ENCODE data around the gene ATP8A1. TPM values are rescaled to one million over a fixed set of nuclear protein-coding genes. Genes with fewer than 3 reads are reported as not detected.

Gene ATP8A1
- total and polyA plus RNA-seq, 10 donors, result 14.4 to 87.0 (median 42.1) TPM

DNA sequence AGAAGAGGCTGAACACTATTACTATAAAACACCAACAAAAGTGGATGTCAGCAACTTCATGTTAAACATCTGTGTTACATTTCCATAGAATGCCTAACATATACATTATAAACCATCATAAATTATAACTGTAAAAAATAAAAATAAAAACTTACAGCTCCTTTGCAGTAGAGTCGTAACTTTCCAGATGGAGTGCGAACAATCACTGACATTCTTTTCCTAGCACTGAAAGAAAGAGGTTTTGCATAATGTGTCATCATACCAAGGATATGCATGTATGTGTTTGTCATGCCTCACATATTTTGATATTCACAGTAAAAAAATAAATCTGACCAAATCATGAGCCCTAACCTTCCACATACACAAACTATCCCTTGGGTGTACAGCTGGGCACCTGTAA, 113.1 kb downstream of the ATP8A1 start:
- H3K4me3 ChIP-seq, result no peak overlapping the region
- intact Hi-C loops (cut with DNase I; ENCODE audit: low total_unique reads), result no loop called here
- no peak for DNase-seq
- peaks cover 0 to 4% (median 0%) of the 10 kb centered on the region in 8 donors for H3K9me3 ChIP-seq
- TF ChIP-seq POLR2A (IDR thresholded peaks at IDR 0.05), result no peak
- no peak for TF ChIP-seq POLR2AphosphoS5 (IDR thresholded peaks at IDR 0.05)
- TF ChIP-seq, protein P1, sequence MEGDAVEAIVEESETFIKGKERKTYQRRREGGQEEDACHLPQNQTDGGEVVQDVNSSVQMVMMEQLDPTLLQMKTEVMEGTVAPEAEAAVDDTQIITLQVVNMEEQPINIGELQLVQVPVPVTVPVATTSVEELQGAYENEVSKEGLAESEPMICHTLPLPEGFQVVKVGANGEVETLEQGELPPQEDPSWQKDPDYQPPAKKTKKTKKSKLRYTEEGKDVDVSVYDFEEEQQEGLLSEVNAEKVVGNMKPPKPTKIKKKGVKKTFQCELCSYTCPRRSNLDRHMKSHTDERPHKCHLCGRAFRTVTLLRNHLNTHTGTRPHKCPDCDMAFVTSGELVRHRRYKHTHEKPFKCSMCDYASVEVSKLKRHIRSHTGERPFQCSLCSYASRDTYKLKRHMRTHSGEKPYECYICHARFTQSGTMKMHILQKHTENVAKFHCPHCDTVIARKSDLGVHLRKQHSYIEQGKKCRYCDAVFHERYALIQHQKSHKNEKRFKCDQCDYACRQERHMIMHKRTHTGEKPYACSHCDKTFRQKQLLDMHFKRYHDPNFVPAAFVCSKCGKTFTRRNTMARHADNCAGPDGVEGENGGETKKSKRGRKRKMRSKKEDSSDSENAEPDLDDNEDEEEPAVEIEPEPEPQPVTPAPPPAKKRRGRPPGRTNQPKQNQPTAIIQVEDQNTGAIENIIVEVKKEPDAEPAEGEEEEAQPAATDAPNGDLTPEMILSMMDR (IDR thresholded peaks at IDR 0.05 in 8 of 11, conservative IDR thresholded peaks at IDR 0.05 in 3 of 11), result no peak
- H3K4me1 ChIP-seq, result no peaks in the 10 kb centered on the region
- peaks cover 0 to 89% (median 10%) of the 10 kb centered on the region in 6 donors for H3K36me3 ChIP-seq
- no peaks in the 10 kb centered on the region for H3K27me3 ChIP-seq (replicated peaks in 1 of 7)
- no peak overlapping the region for H3K27ac ChIP-seq
- 95 to 99% (median 95%) methylated on average over 2 of the region's 2 CpGs for WGBS, 5 donors

DNA sequence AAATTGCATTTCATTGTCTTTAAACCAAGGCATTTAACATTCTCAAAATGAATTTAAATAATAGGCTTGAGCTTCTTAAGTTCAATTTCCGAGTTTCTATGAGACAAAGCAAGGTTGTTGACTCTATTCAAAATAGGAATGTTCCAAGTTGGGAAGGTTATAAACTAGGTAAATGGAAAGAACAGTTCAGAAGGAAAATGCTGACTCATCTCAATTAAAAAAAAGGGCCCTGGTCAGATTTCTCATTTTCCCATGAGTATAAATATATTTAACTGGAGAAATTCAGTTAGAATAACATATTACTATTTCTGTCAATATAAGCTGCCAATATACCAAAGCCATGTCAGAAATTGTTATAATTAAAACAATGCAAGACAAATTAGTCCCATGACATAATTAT, 113.8 kb downstream of the ATP8A1 start:
- intact Hi-C loops (cut with DNase I; ENCODE audit: low total_unique reads), result no loop called here
- Histone ChIP-seq H3K4me3 (no peak overlapping the region), H3K36me3 (peaks cover 0 to 84% (median 10%) of the 10 kb centered on the region in 6 donors), H3K27ac (no peak overlapping the region), H3K9me3 (peaks cover 0 to 4% (median 0%) of the 10 kb centered on the region in 8 donors), H3K27me3 (replicated peaks in 1 of 7) (no peaks in the 10 kb centered on the region), H3K4me1 (no peaks in the 10 kb centered on the region)
- no peak for TF ChIP-seq POLR2A (IDR thresholded peaks at IDR 0.05)
- TF ChIP-seq, protein P1 (IDR thresholded peaks at IDR 0.05 in 8 of 11, conservative IDR thresholded peaks at IDR 0.05 in 3 of 11), result no peak
- no peak for TF ChIP-seq POLR2AphosphoS5 (IDR thresholded peaks at IDR 0.05)
- no peak for DNase-seq
- 89 to 98% (median 96%) methylated on average over 1 of the region's 1 CpG for WGBS, 5 donors

DNA sequence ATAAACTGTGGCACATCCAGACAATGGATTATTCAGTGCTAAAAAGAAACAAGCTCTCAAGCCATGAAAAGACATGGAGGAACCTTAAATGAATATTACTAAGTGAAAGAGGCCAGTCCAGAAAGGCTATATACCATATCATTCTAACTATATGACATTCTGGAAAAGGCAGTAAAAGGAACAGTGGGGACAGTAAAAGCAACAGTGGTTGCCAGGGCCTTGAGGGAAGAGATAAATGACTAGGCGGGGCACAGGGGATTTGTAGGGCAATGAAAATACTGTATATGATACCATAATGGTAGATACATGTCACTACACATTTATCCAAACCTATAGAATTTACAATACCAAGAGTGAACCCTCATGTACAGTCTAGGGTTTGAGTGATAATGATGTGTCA, 115.3 kb downstream of the ATP8A1 start:
- Histone ChIP-seq H3K27me3 (replicated peaks in 1 of 7) (no peaks in the 10 kb centered on the region), H3K36me3 (peaks cover 0 to 69% (median 8%) of the 10 kb centered on the region in 6 donors), H3K9me3 (peaks cover 0 to 4% (median 0%) of the 10 kb centered on the region in 8 donors), H3K27ac (no peak overlapping the region), H3K4me3 (no peak overlapping the region), H3K4me1 (no peaks in the 10 kb centered on the region)
- intact Hi-C loops (cut with DNase I; ENCODE audit: low total_unique reads), result no loop called here
- DNase-seq, result no peak
- WGBS, 5 donors, result 97 to 100% (median 98%) methylated on average over 1 of the region's 1 CpG
- TF ChIP-seq POLR2A (IDR thresholded peaks at IDR 0.05) (no peak), POLR2AphosphoS5 (IDR thresholded peaks at IDR 0.05) (no peak)
- TF ChIP-seq, protein P1 (IDR thresholded peaks at IDR 0.05 in 8 of 11, conservative IDR thresholded peaks at IDR 0.05 in 3 of 11), result no peak

DNA sequence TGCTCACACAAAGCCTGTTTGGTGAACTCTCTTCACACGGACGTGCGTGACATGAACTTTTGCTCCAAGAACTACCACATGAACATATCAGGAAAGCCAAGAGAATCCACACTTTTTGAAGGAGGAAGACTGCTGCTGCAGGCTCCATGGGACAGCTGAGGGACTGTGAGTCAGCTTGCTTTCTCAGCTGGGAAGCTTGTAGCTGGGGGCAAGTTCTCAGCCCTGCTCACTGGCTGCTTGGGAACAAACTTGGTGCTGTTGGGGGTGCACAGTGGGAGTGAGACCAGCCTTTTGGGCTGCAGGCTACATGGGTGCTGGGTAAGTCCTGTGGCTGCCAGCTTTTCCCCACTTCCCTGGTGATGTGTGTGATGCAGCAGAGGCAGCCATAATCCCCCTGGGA, 123.9 kb downstream of the ATP8A1 start:
- no peaks in the 10 kb centered on the region for H3K9me3 ChIP-seq
- intact Hi-C loops (cut with DNase I; ENCODE audit: low total_unique reads), result no loop called here
- H3K27ac ChIP-seq, result no peak overlapping the region
- no peak for TF ChIP-seq POLR2A (IDR thresholded peaks at IDR 0.05)
- no peak for TF ChIP-seq POLR2AphosphoS5 (IDR thresholded peaks at IDR 0.05)
- TF ChIP-seq, protein P1 (IDR thresholded peaks at IDR 0.05 in 8 of 11, conservative IDR thresholded peaks at IDR 0.05 in 3 of 11), result no peak
- peaks cover 0 to 5% (median 0%) of the 10 kb centered on the region in 6 donors for H3K4me1 ChIP-seq
- peaks cover 0 to 73% (median 12%) of the 10 kb centered on the region in 6 donors for H3K36me3 ChIP-seq
- H3K27me3 ChIP-seq (replicated peaks in 1 of 7), result no peaks in the 10 kb centered on the region
- H3K4me3 ChIP-seq, result no peak overlapping the region
- DNase-seq, result no peak
- WGBS, 5 donors, result 94 to 97% (median 95%) methylated on average over 3 of the region's 3 CpGs
